SK-N-SH (cell line): Measurements from ENCODE around the gene MS4A4A. TPM values are rescaled to one million over a fixed set of nuclear protein-coding genes. Genes with fewer than 3 reads are reported as not detected.

Experiments used
- CTCF ChIA-PET: fragments of 300-600, 350-600 bp; formaldehyde crosslinking; extraction: SDS; loops from one replicate; lab custom pipeline; 2021; lab: Yijun Ruan, JAX
- POLR2A ChIA-PET: fragments of 350-600 bp; sonication (Branson Sonifier 250); formaldehyde crosslinking; extraction: SDS; loops from one replicate; lab custom pipeline; 2020; ENCODE audit warnings: antibody characterized with exemption, inconsistent platforms; lab: Yijun Ruan, JAX
- DNase-seq: peaks from one replicate; pipeline ENCODE4 v3.0.0; 2012
- H2AFZ ChIP-seq: fragments of 200-600 bp; sonication (generic); 2 replicates; pipeline ENCODE4 v1.8.1; 2016; ENCODE audit warnings: antibody characterized with exemption, mild to moderate bottlenecking, low read depth
- H3F3A ChIP-seq: fragments of 200-600 bp; sonication (generic); replicated peaks from 2 replicates; pipeline ENCODE3; 2016; ENCODE audit warnings: antibody characterized with exemption, mild to moderate bottlenecking; ENCODE audit not compliant: insufficient read depth
- H3K27ac ChIP-seq, 2 experiments: fragments of 200-500 bp in 1 of 2; fragments of 200-600 bp in 1 of 2; sonication (Bioruptor generic) in 1 of 2; sonication (generic), shearing (Covaris generic) in 1 of 2; 2 replicates each; pipeline versions ENCODE4 v1.5.1 to v1.6.1; 2014 to 2016; ENCODE audit warnings: low read depth in 2 of 2, inconsistent platforms in 1 of 2, low read length in 1 of 2, mild to moderate bottlenecking in 1 of 2, mixed read lengths in 1 of 2
- H3K27me3 ChIP-seq: fragments of 200-600 bp; sonication (generic), shearing (Covaris generic); 2 replicates; pipeline ENCODE4 v1.6.1; 2016; ENCODE audit warnings: mixed run types; ENCODE audit not compliant: insufficient read depth
- H3K36me3 ChIP-seq, 2 experiments: fragments of 200-500 bp in 1 of 2; fragments of 200-600 bp in 1 of 2; sonication (Bioruptor generic) in 1 of 2; sonication (generic) in 1 of 2; replicated peaks in 1 of 2; 2 replicates each; pipeline versions ENCODE3 to v1.5.1; 2014 to 2016; ENCODE audit warnings: low read length in 1 of 2, mild to moderate bottlenecking in 1 of 2; ENCODE audit not compliant: insufficient read depth in 2 of 2, control insufficient read depth in 1 of 2
- H3K4me1 ChIP-seq, 2 experiments: fragments of 200-500 bp in 1 of 2; fragments of 200-600 bp in 1 of 2; sonication (Bioruptor generic) in 1 of 2; sonication (generic), shearing (Covaris generic) in 1 of 2; 2 replicates each; pipeline versions ENCODE4 v1.5.1 to v1.6.1; 2014 to 2016; ENCODE audit warnings: low read depth in 1 of 2, low read length in 1 of 2, mixed run types in 1 of 2; ENCODE audit not compliant: insufficient read depth in 2 of 2, control insufficient read depth in 1 of 2
- H3K4me2 ChIP-seq: fragments of 200-600 bp; sonication (generic), shearing (Covaris generic); 2 replicates; pipeline ENCODE4 v1.6.1; 2017; ENCODE audit warnings: mixed run types
- H3K4me3 ChIP-seq, 2 experiments: fragments of 200-500 bp in 1 of 2; fragments of 200-600 bp in 1 of 2; sonication (Bioruptor generic) in 1 of 2; sonication (generic), shearing (Covaris generic) in 1 of 2; 2 replicates each; pipeline versions ENCODE4 v1.5.1 to v1.8.1; 2014 to 2016; ENCODE audit warnings: low read depth in 2 of 2, inconsistent platforms in 1 of 2, low read length in 1 of 2, mild to moderate bottlenecking in 1 of 2, mixed read lengths in 1 of 2, moderate library complexity in 1 of 2
- H3K79me2 ChIP-seq: fragments of 200-600 bp; sonication (generic); 2 replicates; pipeline ENCODE4 v1.8.1; 2017; ENCODE audit warnings: mild to moderate bottlenecking; ENCODE audit not compliant: insufficient read depth
- H3K9ac ChIP-seq: fragments of 200-600 bp; sonication (generic); 2 replicates; pipeline ENCODE4 v1.6.1; 2017; ENCODE audit warnings: mixed run types
- H3K9me2 ChIP-seq: fragments of 200-600 bp; sonication (generic); 2 replicates; pipeline ENCODE4 v1.6.1; 2017; ENCODE audit warnings: mixed run types
- H3K9me3 ChIP-seq: fragments of 200-600 bp; sonication (generic); 2 replicates; pipeline ENCODE4 v1.6.1; 2017; ENCODE audit warnings: mixed run types, mild to moderate bottlenecking, moderate library complexity
- H4K20me1 ChIP-seq: fragments of 200-600 bp; sonication (generic); 2 replicates; pipeline ENCODE4 v1.6.1; 2017; ENCODE audit warnings: mild to moderate bottlenecking, mixed run types; ENCODE audit not compliant: insufficient read depth
- CTCF ChIP-seq: fragments of 200-600 bp; sonication (generic); IDR thresholded peaks from 2 replicates; pipeline ENCODE4 v1.6.1; 2017; ENCODE audit warnings: antibody characterized with exemption, mild to moderate bottlenecking, moderate library complexity
- EP300 ChIP-seq, 2 experiments: IDR thresholded peaks; 2 replicates each; pipeline versions ENCODE4 v1.4.0 to v1.6.1; 2012; ENCODE audit warnings: borderline replicate concordance in 1 of 2, low read depth in 1 of 2, low read length in 1 of 2
- FOSL2 ChIP-seq: IDR thresholded peaks from 2 replicates; pipeline ENCODE4 v1.4.0; 2012; ENCODE audit warnings: low read depth, mild to moderate bottlenecking, moderate library complexity, borderline replicate concordance
- IRF3 ChIP-seq: fragments of 150-350 bp; IDR thresholded peaks from 2 replicates; pipeline ENCODE4 v1.6.1; 2016; ENCODE audit warnings: mild to moderate bottlenecking, low read depth, low read length
- MAX ChIP-seq: IDR thresholded peaks from 2 replicates; pipeline ENCODE4 v1.4.0; 2012; ENCODE audit warnings: low read depth
- MXI1 ChIP-seq: IDR thresholded peaks from 2 replicates; pipeline ENCODE4 v1.6.1; 2012; ENCODE audit warnings: mild to moderate bottlenecking, low read depth, low read length, improper control_type of control experiment
- RCOR1 ChIP-seq: fragments of 150-350 bp; IDR thresholded peaks from 2 replicates; pipeline ENCODE4 v1.6.1; 2017; ENCODE audit warnings: antibody characterized with exemption, low read length
- REST ChIP-seq: IDR thresholded peaks from 2 replicates; pipeline ENCODE4 v1.6.1; 2012; ENCODE audit warnings: mild to moderate bottlenecking, low read depth, low read length, moderate library complexity
- RFX5 ChIP-seq: IDR thresholded peaks from 2 replicates; pipeline ENCODE4 v1.6.1; 2012; ENCODE audit warnings: mild to moderate bottlenecking, improper control_type of control experiment, low read length
- RXRA ChIP-seq: IDR thresholded peaks from 2 replicates; pipeline ENCODE4 v1.4.0; 2012; ENCODE audit warnings: low read depth, mild to moderate bottlenecking, borderline replicate concordance
- TEAD4 ChIP-seq: IDR thresholded peaks from 2 replicates; pipeline ENCODE4 v1.4.0; 2012; ENCODE audit warnings: mild to moderate bottlenecking, borderline replicate concordance; ENCODE audit not compliant: insufficient read depth
- USF1 ChIP-seq: IDR thresholded peaks from 2 replicates; pipeline ENCODE4 v1.4.0; 2012; ENCODE audit warnings: low read depth, borderline replicate concordance
- YY1 ChIP-seq: IDR thresholded peaks from 2 replicates; pipeline ENCODE4 v1.4.0; 2012; ENCODE audit warnings: low read depth, mild to moderate bottlenecking
- WGBS: methylation state at CpG from one replicate; pipeline ENCODE4 v1.1.6; 2017; ENCODE audit warnings: low lambda C conversion rate; 5-methylcytosine and 5-hydroxymethylcytosine counted together
- polyA plus RNA-seq, 3 experiments: library from polyadenylated mRNA; depleted of rRNA; stranded (reverse); fragments of >200 nt; gene quantifications; 2 replicates each; pipeline ENCODE4 v1.2.3, GENCODE V29; 2012

The MS4A4A gene
- polyA plus RNA-seq, 1 of the 3 experiments (the other 2 are of a cell fraction) = not detected

- H3K4me3 ChIP-seq = no peak overlapping the region
- no peak overlapping the region for H2AFZ ChIP-seq
- no peaks in the 10 kb centered on the region for H3K4me1 ChIP-seq
- DNase-seq = no peak
- 15% methylated on average over 4 of the region's 4 CpGs for WGBS
- H3F3A ChIP-seq = no peaks in the 10 kb centered on the region
- no peak overlapping the region for H3K9ac ChIP-seq
- H3K9me2 ChIP-seq = 0 out of 2 replicates have a peak, but pooled peaks cover 3% of the 10 kb centered on the region
- no peak overlapping the region for H3K27ac ChIP-seq
- H3K27me3 ChIP-seq = no peaks in the 10 kb centered on the region
- CTCF ChIA-PET = no interaction called here
- no peaks in the 10 kb centered on the region for H3K79me2 ChIP-seq
- no peaks in the 10 kb centered on the region for H4K20me1 ChIP-seq
- H3K36me3 ChIP-seq = no peaks in the 10 kb centered on the region
- no peaks in the 10 kb centered on the region for H3K9me3 ChIP-seq
- no peak for TF ChIP-seq REST
- TF ChIP-seq EP300 (IDR thresholded peaks at IDR 0.05; ENCODE audit: borderline replicate concordance in 1 of 2, low read depth in 1 of 2, low read length in 1 of 2) = no peak
- no peak for TF ChIP-seq IRF3
- no peak for TF ChIP-seq FOSL2
- TF ChIP-seq YY1 = no peak
- no peak for TF ChIP-seq MXI1
- no peak for TF ChIP-seq RFX5
- no peak for TF ChIP-seq TEAD4
- no peak for TF ChIP-seq RXRA
- TF ChIP-seq CTCF = no peak
- TF ChIP-seq MAX = no peak
- no peak for TF ChIP-seq RCOR1
- TF ChIP-seq USF1 = no peak
- no peak overlapping the region for H3K4me2 ChIP-seq
- POLR2A ChIA-PET = no interaction called here
Observed at GRCh38 chr11:60261014-60261413, 19.5 kb upstream of the MS4A4A start.
